ENCODE results near the gene C19orf33.

The C19orf33 gene

DNA sequence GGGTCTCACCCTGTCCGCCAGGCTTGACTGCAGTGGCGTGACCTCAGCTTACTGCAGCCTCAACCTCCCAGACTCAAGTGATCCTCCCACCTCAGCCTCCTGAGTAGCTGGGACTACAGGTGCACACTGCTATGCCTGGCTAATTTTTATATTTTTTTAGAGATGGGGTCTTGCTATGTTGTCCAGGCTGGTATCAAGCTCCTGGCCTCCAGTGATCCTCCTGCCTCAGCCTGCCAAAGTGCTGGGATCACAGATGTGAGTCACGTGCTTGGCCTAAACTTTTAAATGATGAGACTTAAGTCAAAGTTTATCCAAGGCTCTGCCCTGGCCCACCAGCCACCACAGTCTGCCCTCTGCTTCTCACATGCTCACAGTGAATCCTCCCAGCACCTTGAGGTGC, 2.2 kb downstream of the C19orf33 start:
- TF ChIP-seq, protein P1, sequence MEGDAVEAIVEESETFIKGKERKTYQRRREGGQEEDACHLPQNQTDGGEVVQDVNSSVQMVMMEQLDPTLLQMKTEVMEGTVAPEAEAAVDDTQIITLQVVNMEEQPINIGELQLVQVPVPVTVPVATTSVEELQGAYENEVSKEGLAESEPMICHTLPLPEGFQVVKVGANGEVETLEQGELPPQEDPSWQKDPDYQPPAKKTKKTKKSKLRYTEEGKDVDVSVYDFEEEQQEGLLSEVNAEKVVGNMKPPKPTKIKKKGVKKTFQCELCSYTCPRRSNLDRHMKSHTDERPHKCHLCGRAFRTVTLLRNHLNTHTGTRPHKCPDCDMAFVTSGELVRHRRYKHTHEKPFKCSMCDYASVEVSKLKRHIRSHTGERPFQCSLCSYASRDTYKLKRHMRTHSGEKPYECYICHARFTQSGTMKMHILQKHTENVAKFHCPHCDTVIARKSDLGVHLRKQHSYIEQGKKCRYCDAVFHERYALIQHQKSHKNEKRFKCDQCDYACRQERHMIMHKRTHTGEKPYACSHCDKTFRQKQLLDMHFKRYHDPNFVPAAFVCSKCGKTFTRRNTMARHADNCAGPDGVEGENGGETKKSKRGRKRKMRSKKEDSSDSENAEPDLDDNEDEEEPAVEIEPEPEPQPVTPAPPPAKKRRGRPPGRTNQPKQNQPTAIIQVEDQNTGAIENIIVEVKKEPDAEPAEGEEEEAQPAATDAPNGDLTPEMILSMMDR (conservative IDR thresholded peaks at IDR 0.05), result no peak
- no peak overlapping the region for H3K27ac ChIP-seq

DNA sequence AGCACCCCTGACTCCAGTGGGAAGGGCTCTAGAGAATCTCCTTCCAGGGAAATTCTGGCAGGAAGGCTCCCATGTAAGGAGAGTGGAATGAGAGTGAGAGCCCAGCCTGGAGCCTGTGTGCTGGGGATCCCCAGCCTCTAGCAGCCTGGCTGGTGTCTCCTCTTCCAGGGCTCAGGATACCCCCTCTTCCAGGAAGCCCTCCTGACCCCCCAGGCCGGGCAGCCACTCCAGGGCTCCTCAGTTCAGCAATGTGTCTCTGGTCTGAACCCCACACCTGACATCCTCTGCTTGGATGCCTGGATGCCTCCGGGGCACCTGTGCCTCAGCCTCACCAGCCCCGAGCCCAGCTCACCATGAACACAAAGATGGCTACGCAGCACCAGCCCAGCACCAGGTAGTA, 3.0 kb downstream of the C19orf33 start:
- TF ChIP-seq, protein P1 (conservative IDR thresholded peaks at IDR 0.05), result no peak
- no peak overlapping the region for H3K27ac ChIP-seq

DNA sequence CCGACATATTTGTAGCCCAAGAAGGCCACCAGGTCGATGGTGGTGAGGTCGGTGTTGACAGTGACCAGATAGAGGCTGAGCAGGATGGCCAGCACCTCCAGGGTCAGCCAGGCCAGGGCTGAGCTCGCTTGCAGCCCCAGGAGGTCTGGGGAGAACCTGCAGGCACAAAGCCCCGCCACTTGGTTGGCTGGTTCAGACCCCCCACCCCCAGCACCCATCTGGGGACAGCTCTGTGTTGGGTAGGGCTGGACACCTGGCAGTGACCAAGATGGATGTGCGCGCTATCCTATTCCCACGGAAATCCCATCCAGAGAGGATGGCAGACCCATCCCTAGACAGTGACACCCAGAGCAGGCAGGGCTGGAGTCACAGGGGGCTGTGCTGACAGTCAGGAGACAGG, 3.5 kb downstream of the C19orf33 start:
- H3K27ac ChIP-seq, result no peak overlapping the region
- TF ChIP-seq, protein P1 (conservative IDR thresholded peaks at IDR 0.05), result no peak

DNA sequence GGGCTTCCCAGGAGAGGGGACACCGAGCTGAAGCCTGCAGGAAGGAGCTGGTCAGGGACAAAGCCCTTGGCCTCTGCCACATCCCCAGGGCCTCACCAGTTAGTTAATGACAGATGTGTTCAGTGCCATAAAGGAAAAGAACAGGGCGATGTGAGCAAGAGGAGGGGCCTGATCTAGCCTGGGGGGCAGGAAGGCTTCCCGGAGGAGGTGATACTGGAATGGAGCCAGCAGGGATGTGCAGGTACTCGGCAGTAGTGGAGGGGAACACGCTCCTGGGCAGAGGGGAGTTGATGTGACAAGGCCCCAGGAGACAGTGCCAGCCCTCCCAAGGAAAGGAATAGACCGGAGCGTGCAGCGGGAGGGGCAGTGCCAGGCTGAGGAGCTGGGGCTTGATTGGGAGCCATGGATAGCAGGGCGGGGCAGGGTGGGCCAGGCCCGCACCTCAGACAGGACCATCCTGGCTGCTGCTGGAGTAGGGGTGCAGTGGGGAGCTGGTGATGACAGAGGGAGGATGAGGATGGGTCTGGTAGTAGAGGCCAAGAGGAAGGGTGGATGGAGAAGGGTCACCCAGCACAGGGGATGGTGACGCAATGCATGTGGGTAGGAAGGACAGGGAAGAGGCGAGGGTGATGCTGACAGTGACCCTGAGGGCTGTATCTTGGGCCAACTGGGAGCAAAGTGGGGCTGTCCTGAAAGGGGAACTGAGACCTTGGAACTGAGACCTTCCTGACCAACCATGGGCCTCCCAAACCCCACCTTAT, 4.1 kb downstream of the C19orf33 start:
- TF ChIP-seq, protein P1 (conservative IDR thresholded peaks at IDR 0.05), result no peak
- H3K27ac ChIP-seq, result no peak overlapping the region

DNA sequence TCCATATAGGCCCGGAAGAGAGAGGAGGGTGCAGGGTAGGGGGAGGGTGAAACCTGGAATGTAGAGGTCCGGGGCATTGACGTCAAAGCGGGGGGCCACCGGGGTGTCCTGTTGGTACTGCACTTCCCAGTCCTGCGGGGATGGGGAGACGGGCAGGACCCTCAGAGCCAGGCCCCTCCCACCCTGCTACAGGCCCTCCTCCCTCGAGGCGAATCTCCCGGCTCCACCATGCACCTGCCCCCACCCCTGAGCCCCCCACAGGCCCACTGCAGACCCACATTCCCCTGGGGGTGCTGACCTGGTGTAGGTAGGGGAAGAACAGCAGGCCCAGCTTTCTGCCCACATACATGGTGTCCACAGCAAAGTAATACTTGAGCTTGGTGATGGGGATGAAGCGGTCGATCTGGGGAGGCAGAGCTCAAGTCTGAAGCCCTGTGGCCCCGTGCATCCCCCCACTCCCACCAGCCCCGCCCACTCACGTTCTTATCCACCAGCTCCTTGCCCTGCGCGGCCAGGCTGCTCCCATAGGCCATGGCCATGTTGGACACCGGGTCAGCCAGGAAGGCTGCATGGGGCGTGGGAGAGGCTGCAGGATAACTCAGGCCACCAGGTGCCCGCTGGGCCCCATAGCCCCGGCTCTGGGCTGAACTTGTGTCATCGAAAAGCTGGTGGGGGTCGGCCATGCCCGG, 5.0 kb downstream of the C19orf33 start:
- H3K27ac ChIP-seq, result no peak overlapping the region
- TF ChIP-seq, protein P1 (conservative IDR thresholded peaks at IDR 0.05), result no peak

DNA sequence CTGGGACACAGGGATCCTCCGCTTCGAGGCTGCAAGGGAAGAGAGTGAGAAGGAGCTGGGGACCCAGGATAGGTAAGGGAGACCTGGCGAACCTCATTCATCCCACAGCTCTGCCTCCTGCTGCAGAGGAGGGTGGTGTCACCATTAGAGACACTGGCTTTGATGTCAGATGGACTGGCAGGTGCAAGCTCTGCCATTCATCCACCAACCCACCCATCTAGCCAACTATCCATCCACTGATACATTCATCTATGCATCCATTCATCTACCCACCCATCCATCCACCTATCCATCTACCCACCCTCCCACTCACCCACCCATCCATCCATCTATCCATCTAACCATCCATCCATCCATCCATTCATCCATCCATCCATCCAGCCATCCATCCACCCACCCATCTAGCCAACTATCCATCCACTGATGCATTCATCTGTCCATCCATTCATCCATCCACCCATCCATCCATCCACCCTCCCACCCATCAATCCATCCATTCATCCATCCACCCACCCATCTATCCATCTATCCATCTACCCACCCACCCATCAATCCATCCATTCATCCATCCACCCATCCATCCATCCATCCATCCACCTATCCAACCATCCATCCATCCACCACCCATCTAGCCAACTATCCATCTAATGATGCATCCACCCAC, 5.7 kb downstream of the C19orf33 start:
- H3K27ac ChIP-seq, result no peak overlapping the region
- TF ChIP-seq, protein P1 (conservative IDR thresholded peaks at IDR 0.05), result no peak

DNA sequence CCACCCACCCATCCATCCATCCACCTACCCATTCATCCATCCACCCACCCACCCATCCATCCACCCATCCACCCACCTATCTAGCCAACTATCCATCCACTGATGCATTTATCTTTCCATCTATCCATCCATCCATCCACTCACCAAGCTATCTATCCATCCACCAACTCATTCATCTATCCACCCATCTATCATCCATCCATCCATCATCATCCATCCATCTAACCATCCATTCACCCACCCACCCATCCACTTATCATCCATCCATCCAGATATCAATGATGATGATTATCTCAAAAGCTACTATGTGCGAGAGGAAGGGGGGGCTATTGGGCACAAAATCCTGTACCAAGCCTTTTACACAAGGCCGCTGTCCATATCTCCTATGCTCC, 6.2 kb downstream of the C19orf33 start:
- TF ChIP-seq, protein P1 (conservative IDR thresholded peaks at IDR 0.05), result no peak
- no peak overlapping the region for H3K27ac ChIP-seq

Measured in VCaP (cell line).